Measurements from ENCODE around the gene EVA1A. TPM values are rescaled to one million over a fixed set of nuclear protein-coding genes. Genes with fewer than 3 reads are reported as not detected.

Gene EVA1A
- total and polyA plus RNA-seq, 4 donors = 45.7 to 206 (median 100) TPM

GRCh38 chr2:75476761-75477160 is 84.0 kb downstream of the EVA1A start:
- H3K4me3 ChIP-seq (ENCODE audit: low read depth in 1 of 3, low read length in 3 of 3) = no peak overlapping the region
- no peak overlapping the region for H3K27ac ChIP-seq (ENCODE audit: low read depth in 1 of 2, low read length in 2 of 2)
- 56% methylated on average over 2 of the region's 2 CpGs for WGBS
- H3K9me3 ChIP-seq (ENCODE audit: control insufficient read depth in 4 of 4, low read length in 3 of 4) = no peaks in the 10 kb centered on the region
- H3K36me3 ChIP-seq (ENCODE audit: control insufficient read depth in 4 of 4, insufficient read depth in 3 of 4, low read depth in 1 of 4, low read length in 3 of 4) = no peaks in the 10 kb centered on the region
- DNase-seq (ENCODE audit: low spot score) = no peak
- no peak overlapping the region for H3K9ac ChIP-seq (ENCODE audit: low read depth in 1 of 2, low read length in 2 of 2)
- H3K4me1 ChIP-seq (ENCODE audit: control insufficient read depth in 4 of 4, insufficient read depth in 4 of 4, low read length in 3 of 4) = peaks cover 0 to 7% (median 3%) of the 10 kb centered on the region in 4 donors
- TF ChIP-seq CTCF (IDR thresholded peaks at IDR 0.05; ENCODE audit: low read depth, low read length, missing input control) (no peak), FOXA2 (IDR thresholded peaks at IDR 0.05) (no peak), HNF4A (conservative IDR thresholded peaks at IDR 0.05) (no peak), RXRA (IDR thresholded peaks at IDR 0.05) (no peak), MAX (IDR thresholded peaks at IDR 0.05) (no peak), ATF3 (IDR thresholded peaks at IDR 0.05) (no peak), REST (IDR thresholded peaks at IDR 0.05) (no peak), ZBTB33 (IDR thresholded peaks at IDR 0.05) (no peak), RAD21 (IDR thresholded peaks at IDR 0.05) (no peak), HNF4G (IDR thresholded peaks at IDR 0.05) (no peak), JUND (IDR thresholded peaks at IDR 0.05) (no peak), EGR1 (IDR thresholded peaks at IDR 0.05; ENCODE audit: low read depth in 2 of 2) (no peak)
- H3K27me3 ChIP-seq (ENCODE audit: control insufficient read depth in 4 of 4, insufficient read depth in 4 of 4, low read length in 3 of 4) = no peaks in the 10 kb centered on the region

- no peak overlapping the region for H3K27ac ChIP-seq (ENCODE audit: low read depth in 1 of 2, low read length in 2 of 2)
- no peaks in the 10 kb centered on the region for H3K27me3 ChIP-seq (ENCODE audit: control insufficient read depth in 4 of 4, insufficient read depth in 4 of 4, low read length in 3 of 4)
- no peaks in the 10 kb centered on the region for H3K36me3 ChIP-seq (ENCODE audit: control insufficient read depth in 4 of 4, insufficient read depth in 3 of 4, low read depth in 1 of 4, low read length in 3 of 4)
- no peak for TF ChIP-seq REST (IDR thresholded peaks at IDR 0.05)
- no peak for TF ChIP-seq EGR1 (IDR thresholded peaks at IDR 0.05; ENCODE audit: low read depth in 2 of 2)
- no peak for DNase-seq (ENCODE audit: low spot score)
- H3K9ac ChIP-seq (ENCODE audit: low read depth in 1 of 2, low read length in 2 of 2) = no peak overlapping the region
- H3K4me3 ChIP-seq (ENCODE audit: low read depth in 1 of 3, low read length in 3 of 3) = no peak overlapping the region
- H3K9me3 ChIP-seq (ENCODE audit: control insufficient read depth in 4 of 4, low read length in 3 of 4) = no peaks in the 10 kb centered on the region
- 75% methylated on average over 2 of the region's 2 CpGs for WGBS
- peaks cover 0 to under 1% (median 0%) of the 10 kb centered on the region in 4 donors for H3K4me1 ChIP-seq (ENCODE audit: control insufficient read depth in 4 of 4, insufficient read depth in 4 of 4, low read length in 3 of 4)
These were observed 84.8 kb downstream of the EVA1A start for GRCh38 chr2:75475976-75476375.
